ENCODE results near the gene TOX3.

GRCh38 chr16:52494145-52494544, 52.8 kb downstream of the TOX3 start:
- TF ChIP-seq, protein P1, sequence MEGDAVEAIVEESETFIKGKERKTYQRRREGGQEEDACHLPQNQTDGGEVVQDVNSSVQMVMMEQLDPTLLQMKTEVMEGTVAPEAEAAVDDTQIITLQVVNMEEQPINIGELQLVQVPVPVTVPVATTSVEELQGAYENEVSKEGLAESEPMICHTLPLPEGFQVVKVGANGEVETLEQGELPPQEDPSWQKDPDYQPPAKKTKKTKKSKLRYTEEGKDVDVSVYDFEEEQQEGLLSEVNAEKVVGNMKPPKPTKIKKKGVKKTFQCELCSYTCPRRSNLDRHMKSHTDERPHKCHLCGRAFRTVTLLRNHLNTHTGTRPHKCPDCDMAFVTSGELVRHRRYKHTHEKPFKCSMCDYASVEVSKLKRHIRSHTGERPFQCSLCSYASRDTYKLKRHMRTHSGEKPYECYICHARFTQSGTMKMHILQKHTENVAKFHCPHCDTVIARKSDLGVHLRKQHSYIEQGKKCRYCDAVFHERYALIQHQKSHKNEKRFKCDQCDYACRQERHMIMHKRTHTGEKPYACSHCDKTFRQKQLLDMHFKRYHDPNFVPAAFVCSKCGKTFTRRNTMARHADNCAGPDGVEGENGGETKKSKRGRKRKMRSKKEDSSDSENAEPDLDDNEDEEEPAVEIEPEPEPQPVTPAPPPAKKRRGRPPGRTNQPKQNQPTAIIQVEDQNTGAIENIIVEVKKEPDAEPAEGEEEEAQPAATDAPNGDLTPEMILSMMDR (IDR thresholded peaks at IDR 0.05) = no peak
- no peak for TF ChIP-seq EP300 (IDR thresholded peaks at IDR 0.05)
- no peak for TF ChIP-seq POLR2A (IDR thresholded peaks at IDR 0.05)
- TF ChIP-seq POLR2AphosphoS5 (IDR thresholded peaks at IDR 0.05) = no peak

Measured in gastroesophageal sphincter (tissue), 3 donors.